ENCODE measurements around the gene KNTC1.
"Not testable (repeated sequence)": the region's sequence is repeated elsewhere in the genome, so short reads cannot be mapped to it uniquely, and the experiment has no call there.

KNTC1 gene

GRCh38 chr12:122506393-122506938 lies 20.6 kb upstream of the KNTC1 start:
- DNase-seq, result no peak

GRCh38 chr12:122508163-122508562 lies 18.9 kb upstream of the KNTC1 start:
- DNase-seq, result no peak

- DNase-seq, result not testable (repeated sequence)
These were observed 14.0 kb upstream of the KNTC1 start for GRCh38 chr12:122513028-122513427.

GRCh38 chr12:122513660-122514059 lies 13.4 kb upstream of the KNTC1 start:
- DNase-seq, result no peak

GRCh38 chr12:122515275-122515674 lies 11.8 kb upstream of the KNTC1 start:
- DNase-seq, result no peak

GRCh38 chr12:122516544-122517361 lies 10.3 kb upstream of the KNTC1 start:
- DNase-seq, result no peak

GRCh38 chr12:122517877-122518276 lies 9.2 kb upstream of the KNTC1 start:
- DNase-seq, result peak; percentile 93

GRCh38 chr12:122518908-122519307 lies 8.1 kb upstream of the KNTC1 start:
- DNase-seq, result no peak

GRCh38 chr12:122519418-122519817 lies 7.6 kb upstream of the KNTC1 start:
- DNase-seq, result no peak

GRCh38 chr12:122520676-122521075 lies 6.4 kb upstream of the KNTC1 start:
- DNase-seq, result no peak

- DNase-seq, result no peak
These were observed 3.8 kb upstream of the KNTC1 start for GRCh38 chr12:122523280-122523679.

- no peak for DNase-seq
These were observed 3.0 kb upstream of the KNTC1 start for GRCh38 chr12:122523846-122524718.

GRCh38 chr12:122527478-122527944 lies 462 bp downstream of the KNTC1 start:
- no peak for DNase-seq

- DNase-seq, result no peak
These were observed 1.5 kb downstream of the KNTC1 start for GRCh38 chr12:122528582-122528981.

GRCh38 chr12:122528992-122529391 lies 1.9 kb downstream of the KNTC1 start:
- no peak for DNase-seq

GRCh38 chr12:122533856-122534255 lies 6.8 kb downstream of the KNTC1 start:
- DNase-seq, result no peak

GRCh38 chr12:122537021-122537420 lies 10.0 kb downstream of the KNTC1 start:
- DNase-seq, result no peak

- DNase-seq, result no peak
These were observed 11.4 kb downstream of the KNTC1 start for GRCh38 chr12:122538496-122538895.

GRCh38 chr12:122544537-122544936 lies 17.5 kb downstream of the KNTC1 start:
- DNase-seq, result no peak

GRCh38 chr12:122545855-122546254 lies 18.8 kb downstream of the KNTC1 start:
- DNase-seq, result no peak

GRCh38 chr12:122547330-122547729 lies 20.3 kb downstream of the KNTC1 start:
- no peak for DNase-seq

- DNase-seq, result no peak
These were observed 31.9 kb downstream of the KNTC1 start for GRCh38 chr12:122558745-122559641.
